ENCODE results near the gene POLR3H.

Gene POLR3H

DNA sequence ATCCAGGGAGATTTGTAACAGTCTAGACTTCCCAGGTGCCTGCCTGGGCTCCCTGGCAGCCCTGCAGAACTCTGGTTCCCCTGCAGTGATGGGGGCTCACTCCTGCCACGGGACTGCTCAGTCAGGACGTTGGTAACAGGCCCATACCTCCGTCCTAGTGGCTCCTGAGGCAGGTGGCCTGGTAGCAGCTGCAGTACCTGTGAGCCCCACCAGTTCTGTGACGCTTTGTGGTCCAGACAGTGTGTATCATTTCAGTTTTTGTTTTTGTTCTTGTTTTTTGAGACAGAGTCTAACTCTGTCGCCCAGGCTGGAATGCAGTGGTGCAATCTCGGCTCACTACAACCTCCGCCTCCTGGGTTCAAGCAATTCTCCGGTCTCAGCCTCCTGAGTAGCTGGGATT is 27.8 kb downstream of the POLR3H start:
- TF ChIP-seq, protein P1, sequence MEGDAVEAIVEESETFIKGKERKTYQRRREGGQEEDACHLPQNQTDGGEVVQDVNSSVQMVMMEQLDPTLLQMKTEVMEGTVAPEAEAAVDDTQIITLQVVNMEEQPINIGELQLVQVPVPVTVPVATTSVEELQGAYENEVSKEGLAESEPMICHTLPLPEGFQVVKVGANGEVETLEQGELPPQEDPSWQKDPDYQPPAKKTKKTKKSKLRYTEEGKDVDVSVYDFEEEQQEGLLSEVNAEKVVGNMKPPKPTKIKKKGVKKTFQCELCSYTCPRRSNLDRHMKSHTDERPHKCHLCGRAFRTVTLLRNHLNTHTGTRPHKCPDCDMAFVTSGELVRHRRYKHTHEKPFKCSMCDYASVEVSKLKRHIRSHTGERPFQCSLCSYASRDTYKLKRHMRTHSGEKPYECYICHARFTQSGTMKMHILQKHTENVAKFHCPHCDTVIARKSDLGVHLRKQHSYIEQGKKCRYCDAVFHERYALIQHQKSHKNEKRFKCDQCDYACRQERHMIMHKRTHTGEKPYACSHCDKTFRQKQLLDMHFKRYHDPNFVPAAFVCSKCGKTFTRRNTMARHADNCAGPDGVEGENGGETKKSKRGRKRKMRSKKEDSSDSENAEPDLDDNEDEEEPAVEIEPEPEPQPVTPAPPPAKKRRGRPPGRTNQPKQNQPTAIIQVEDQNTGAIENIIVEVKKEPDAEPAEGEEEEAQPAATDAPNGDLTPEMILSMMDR (conservative IDR thresholded peaks at IDR 0.05; ENCODE audit: low read depth) = no peak
- POLR2A ChIA-PET (ENCODE audit: low non-redundant PET) = no interaction called here
- DNase-seq (ENCODE audit: low spot score) = no peak
- CTCF ChIA-PET = interaction anchor here (0.6 to 2.6 kb wide), 2 partner anchors 113 to 127 kb away, joined by 4 to 22 read pairs; no protein-coding TSS in a partner anchor
- peak overlapping the region; percentile 79 for H3K27ac ChIP-seq

DNA sequence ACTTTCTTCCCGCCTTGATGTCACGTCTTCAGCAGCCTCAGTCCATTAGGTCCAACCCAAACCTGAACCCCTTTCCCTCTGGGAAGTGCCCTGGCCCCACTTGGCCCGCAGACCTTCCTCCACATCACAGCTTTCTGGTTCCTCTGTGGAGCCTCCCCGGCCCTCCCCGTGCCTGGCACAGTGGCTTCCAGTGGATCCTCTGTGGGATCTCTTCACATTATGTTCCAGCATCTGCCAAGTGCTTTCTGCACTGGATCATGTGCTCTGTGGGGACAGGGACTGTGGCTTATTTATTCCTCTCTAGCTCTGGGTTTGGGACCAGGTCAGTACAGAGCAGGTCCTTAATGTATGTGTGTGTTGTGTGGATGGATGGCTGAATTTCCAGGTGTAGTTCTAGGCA is 30.9 kb downstream of the POLR3H start:
- no peak for DNase-seq (ENCODE audit: low spot score)
- ChIA-PET CTCF (interaction anchor here (0.6 kb wide), 1 partner anchor 91 kb away, joined by 4 read pairs; no protein-coding TSS in a partner anchor), POLR2A (ENCODE audit: low non-redundant PET) (no interaction called here)
- H3K27ac ChIP-seq = peak overlapping the region; percentile 79
- TF ChIP-seq, protein P1 (conservative IDR thresholded peaks at IDR 0.05; ENCODE audit: low read depth) = no peak

DNA sequence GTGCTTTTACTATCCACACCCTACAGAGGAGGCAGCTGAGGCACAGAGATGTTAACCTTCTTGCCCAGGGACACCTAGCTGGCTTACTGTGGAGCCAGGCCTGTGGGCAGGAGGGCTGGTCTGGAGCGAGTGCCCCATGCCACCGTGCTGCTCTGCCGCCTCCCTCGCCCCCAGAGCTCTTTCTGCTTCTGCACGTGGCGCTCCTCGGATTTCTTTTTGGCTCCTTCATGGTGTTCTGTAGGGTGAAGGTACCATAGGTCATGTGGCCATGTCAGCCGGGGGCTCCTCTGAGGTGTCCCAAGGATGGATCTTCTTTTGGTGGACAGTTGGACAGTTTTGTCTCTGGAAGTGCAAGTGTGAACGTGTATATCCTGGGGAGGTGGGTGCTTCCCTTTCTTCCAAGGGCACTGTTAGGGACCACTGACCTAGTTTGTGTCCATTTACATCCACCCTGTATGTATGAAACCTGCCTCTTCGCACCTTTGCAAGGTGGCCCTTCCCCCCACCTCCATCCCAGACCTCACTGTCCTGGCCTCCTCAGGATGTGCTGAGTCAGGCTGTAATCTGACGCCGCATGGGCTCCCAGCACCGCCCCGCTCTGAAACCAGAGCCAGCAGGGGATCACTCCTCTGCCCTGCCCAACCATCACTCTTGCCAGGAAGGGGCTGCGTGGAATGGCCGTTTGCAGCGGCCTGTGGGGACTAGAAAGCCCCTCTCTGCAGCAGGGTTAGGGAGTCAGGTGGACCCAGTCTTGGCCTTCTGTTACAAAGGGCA is 31.7 kb downstream of the POLR3H start:
- peak overlapping the region; percentile 79 for H3K27ac ChIP-seq
- ChIA-PET POLR2A (ENCODE audit: low non-redundant PET) (no interaction called here), CTCF (no interaction called here)
- TF ChIP-seq, protein P1 (conservative IDR thresholded peaks at IDR 0.05; ENCODE audit: low read depth) = no peak
- DNase-seq (ENCODE audit: low spot score) = peak; percentile 79

DNA sequence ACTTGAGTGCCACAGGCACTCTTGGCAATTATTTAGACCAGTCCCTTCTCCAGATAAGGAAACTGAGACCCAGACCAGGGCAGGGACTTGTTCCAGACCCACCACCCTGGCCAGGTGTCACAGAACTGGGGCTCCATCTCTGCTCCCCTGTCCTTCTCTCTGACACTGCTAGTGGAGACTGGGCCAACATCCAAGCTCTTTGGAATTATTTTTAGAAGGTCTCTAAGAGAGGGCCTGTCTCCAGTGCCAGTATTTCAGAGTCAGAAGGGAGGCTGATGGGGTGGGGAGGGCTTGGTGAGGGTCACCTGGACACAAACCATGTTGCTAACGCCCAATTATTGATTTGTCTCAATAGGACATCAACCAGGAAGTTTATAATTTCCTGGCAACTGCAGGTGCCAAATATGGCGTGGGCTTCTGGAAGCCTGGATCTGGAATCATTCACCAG is 32.7 kb downstream of the POLR3H start:
- no peak for DNase-seq (ENCODE audit: low spot score)
- CTCF ChIA-PET = no interaction called here
- peak overlapping the region; percentile 79 for H3K27ac ChIP-seq
- TF ChIP-seq, protein P1 (conservative IDR thresholded peaks at IDR 0.05; ENCODE audit: low read depth) = no peak
- POLR2A ChIA-PET (ENCODE audit: low non-redundant PET) = no interaction called here

DNA sequence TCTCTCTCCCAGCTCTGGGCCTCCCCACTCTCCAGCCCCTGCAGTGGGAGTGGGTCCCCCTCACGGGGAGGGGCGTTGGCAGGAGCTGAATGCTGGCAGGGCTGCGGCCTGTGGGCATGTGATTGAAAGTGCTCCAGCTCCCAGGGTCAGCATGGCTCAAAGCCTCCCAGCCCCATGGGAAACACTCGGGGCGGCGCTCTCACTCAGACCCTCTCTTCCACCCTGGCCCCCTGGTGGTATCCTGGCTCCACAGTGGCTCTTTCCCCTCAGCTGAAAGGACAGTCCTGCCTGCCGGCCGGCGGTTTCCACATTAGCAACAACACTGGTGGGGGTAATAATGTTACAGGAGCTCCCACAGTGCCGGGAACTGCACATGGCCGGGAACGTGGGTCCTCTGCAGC is 35.5 kb downstream of the POLR3H start:
- ChIA-PET CTCF (no interaction called here), POLR2A (ENCODE audit: low non-redundant PET) (no interaction called here)
- peak overlapping the region; percentile 79 for H3K27ac ChIP-seq
- TF ChIP-seq, protein P1 (conservative IDR thresholded peaks at IDR 0.05; ENCODE audit: low read depth) = no peak
- DNase-seq (ENCODE audit: low spot score) = no peak

DNA sequence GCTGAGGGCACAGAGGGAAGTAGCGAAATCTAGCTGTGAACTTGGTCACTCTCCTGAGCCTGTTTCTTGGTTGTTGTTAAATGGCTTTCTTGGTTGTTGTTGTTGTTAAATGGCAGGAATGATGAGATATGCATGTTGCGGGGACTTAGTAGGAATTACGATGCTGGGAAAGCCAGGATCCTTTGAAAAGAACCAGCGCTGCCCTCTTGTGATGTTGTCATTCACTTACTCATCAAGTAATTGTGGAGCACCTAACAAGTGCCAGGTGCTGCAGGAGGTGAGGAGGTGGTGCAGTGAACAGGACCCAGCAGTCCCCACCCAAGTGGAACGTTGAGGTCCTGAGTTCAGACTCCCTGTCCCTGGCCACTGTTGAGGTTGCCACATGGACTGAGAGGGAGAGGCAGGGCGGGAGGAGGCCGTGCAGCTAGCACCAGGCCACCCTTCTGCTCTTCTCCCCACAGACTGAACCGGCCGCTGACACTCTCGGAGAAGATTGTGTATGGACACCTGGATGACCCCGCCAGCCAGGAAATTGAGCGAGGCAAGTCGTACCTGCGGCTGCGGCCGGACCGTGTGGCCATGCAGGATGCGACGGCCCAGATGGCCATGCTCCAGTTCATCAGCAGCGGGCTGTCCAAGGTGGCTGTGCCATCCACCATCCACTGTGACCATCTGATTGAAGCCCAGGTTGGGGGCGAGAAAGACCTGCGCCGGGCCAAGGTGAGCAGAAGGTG is 36.8 kb downstream of the POLR3H start:
- TF ChIP-seq, protein P1 (conservative IDR thresholded peaks at IDR 0.05; ENCODE audit: low read depth) = no peak
- DNase-seq (ENCODE audit: low spot score) = no peak
- POLR2A ChIA-PET (ENCODE audit: low non-redundant PET) = no interaction called here

More for the DNA sequence above, 36.8 kb downstream of the POLR3H start:
- peak overlapping the region; percentile 79 for H3K27ac ChIP-seq
- CTCF ChIA-PET = no interaction called here
